CD14-positive monocyte (primary cell): Measurements from ENCODE around the gene EPS15. TPM values are rescaled to one million over a fixed set of nuclear protein-coding genes. Genes with fewer than 3 reads are reported as not detected.

Source experiments
- DNase-seq, 3 donors: peaks; one replicate each; pipeline ENCODE4 v3.0.0-alpha.2; 2011 to 2022
- H2AFZ ChIP-seq: 2 replicates; pipeline ENCODE4 v1.6.0; 2012; ENCODE audit warnings: mild to moderate bottlenecking, low read depth, low read length, inconsistent platforms; ENCODE audit not compliant: insufficient read depth, poor library complexity, severe bottlenecking
- H3K27ac ChIP-seq, 2 donors: 1 replicate in 1 of 2; 2 replicates in 1 of 2; pipeline ENCODE4 v1.5.1; 2012 to 2013; ENCODE audit warnings: low read length in 2 of 2, control low read depth in 1 of 2, inconsistent platforms in 1 of 2, low read depth in 1 of 2, mild to moderate bottlenecking in 1 of 2
- H3K27me3 ChIP-seq, 2 donors: one replicate each; pipeline versions ENCODE4 v1.6.0 to v1.6.1; 2011 to 2013; ENCODE audit warnings: low read length in 2 of 2; ENCODE audit not compliant: control insufficient read depth in 2 of 2, insufficient read depth in 2 of 2
- H3K36me3 ChIP-seq, 2 donors: replicated peaks in 1 of 2; 1 replicate in 1 of 2; 2 replicates in 1 of 2; pipeline versions ENCODE4 v1.5.1 to v1.6.1; 2012 to 2013; ENCODE audit warnings: low read length in 2 of 2, control low read depth in 1 of 2, inconsistent platforms in 1 of 2, mild to moderate bottlenecking in 1 of 2; ENCODE audit not compliant: insufficient read depth in 2 of 2, control insufficient read depth in 1 of 2
- H3K4me1 ChIP-seq, 2 donors: 1 replicate in 1 of 2; 2 replicates in 1 of 2; pipeline versions ENCODE4 v1.5.1 to v1.6.1; 2012 to 2013; ENCODE audit warnings: low read length in 2 of 2, control low read depth in 1 of 2, inconsistent platforms in 1 of 2, mild to moderate bottlenecking in 1 of 2, moderate library complexity in 1 of 2; ENCODE audit not compliant: insufficient read depth in 2 of 2, control insufficient read depth in 1 of 2
- H3K4me2 ChIP-seq: replicated peaks from 2 replicates; pipeline ENCODE3; 2012; ENCODE audit warnings: low read length, moderate library complexity, mild to moderate bottlenecking; ENCODE audit not compliant: poor library complexity, severe bottlenecking; ENCODE audit errors: extremely low read depth
- H3K4me3 ChIP-seq, 3 experiments: fragments of 200-600 bp in 1 of 3; sonication (generic) in 1 of 3; replicated peaks in 1 of 3; 1 replicate in 2 of 3; 2 replicates in 1 of 3; pipeline ENCODE4 v1.5.1; 2011 to 2013; ENCODE audit warnings: low read length in 3 of 3, mild to moderate bottlenecking in 3 of 3, control low read depth in 2 of 3, low read depth in 2 of 3, inconsistent platforms in 1 of 3, moderate library complexity in 1 of 3
- H3K79me2 ChIP-seq: 2 replicates; pipeline ENCODE4 v1.6.0; 2012; ENCODE audit warnings: mild to moderate bottlenecking, control low read depth, inconsistent platforms, low read length, moderate library complexity; ENCODE audit not compliant: insufficient read depth
- H3K9ac ChIP-seq: 2 replicates; pipeline ENCODE4 v1.6.0; 2017; ENCODE audit warnings: low read length, mild to moderate bottlenecking; ENCODE audit not compliant: insufficient read depth, poor library complexity, severe bottlenecking
- H3K9me3 ChIP-seq, 2 donors: replicated peaks in 1 of 2; 1 replicate in 1 of 2; 2 replicates in 1 of 2; pipeline versions ENCODE4 v1.5.1 to v1.6.1; 2012 to 2013; ENCODE audit warnings: low read length in 2 of 2, control low read depth in 1 of 2; ENCODE audit not compliant: control insufficient read depth in 1 of 2, insufficient read depth in 1 of 2
- H4K20me1 ChIP-seq: 2 replicates; pipeline ENCODE4 v1.6.0; 2012; ENCODE audit warnings: mild to moderate bottlenecking, low read length, control low read depth, moderate library complexity; ENCODE audit not compliant: insufficient read depth
- H3K27ac Mint-ChIP-seq, 7 donors: one replicate each; pipeline ENCODE4 v1.8.0; 2020; ENCODE audit warnings: mild to moderate bottlenecking in 7 of 7, mixed read lengths in 7 of 7, moderate library complexity in 6 of 7, inconsistent platforms in 2 of 7
- H3K27me3 Mint-ChIP-seq, 3 donors: one replicate each; pipeline ENCODE4 v1.8.0; 2021 to 2022; ENCODE audit warnings: low read depth in 3 of 3, mild to moderate bottlenecking in 3 of 3, mixed read lengths in 3 of 3, moderate library complexity in 3 of 3, inconsistent platforms in 1 of 3
- H3K36me3 Mint-ChIP-seq, 2 donors: one replicate each; pipeline ENCODE4 v1.8.0; 2020; ENCODE audit warnings: mixed read lengths in 2 of 2, inconsistent platforms in 1 of 2, mild to moderate bottlenecking in 1 of 2
- H3K4me1 Mint-ChIP-seq: one replicate; pipeline ENCODE4 v1.8.0; 2020; ENCODE audit warnings: mild to moderate bottlenecking, mixed read lengths
- H3K4me3 Mint-ChIP-seq, 2 donors: one replicate each; pipeline ENCODE4 v1.8.0; 2020; ENCODE audit warnings: mild to moderate bottlenecking in 2 of 2, mixed read lengths in 2 of 2, moderate library complexity in 1 of 2
- H3K9me3 Mint-ChIP-seq, 7 donors: one replicate each; pipeline ENCODE4 v1.8.0; 2020 to 2022; ENCODE audit warnings: mixed read lengths in 7 of 7, mild to moderate bottlenecking in 6 of 7, moderate library complexity in 6 of 7, inconsistent platforms in 2 of 7
- CTCF ChIP-seq: fragments of 200-600 bp; IDR thresholded peaks from one replicate; pipeline ENCODE4 v1.8.0; 2022; ENCODE audit warnings: antibody characterized with exemption, mild to moderate bottlenecking
- WGBS: methylation state at CpG from one replicate; pipeline ENCODE4 v1.1.5; 2013; ENCODE audit warnings: missing lambda C conversion rate; ENCODE audit not compliant: insufficient coverage; 5-methylcytosine and 5-hydroxymethylcytosine counted together
- intact Hi-C, 2 donors: fragments of 100-400 bp; cut with micrococcal nuclease; formaldehyde crosslinking; loops; one replicate each; pipeline versions ENCODE4 v1.15.0 to v1.15.1; 2023
- polyA plus RNA-seq, 3 donors: library from polyadenylated mRNA; depleted of rRNA in 1 of 3; unstranded in 2 of 3; stranded (reverse) in 1 of 3; fragments of 300-500 nt in 2 of 3; fragments of >200 nt in 1 of 3; fragmentation: Illumina TruSeq in 2 of 3; gene quantifications; 1 replicate in 2 of 3; 2 replicates in 1 of 3; pipeline ENCODE4 v1.2.3, GENCODE V29; 2012 to 2021

EPS15 gene
- polyA plus RNA-seq, 3 donors: 26.7 to 53.6 (median 36.4) TPM

GRCh38 chr1:51444096-51444495 lies 75.0 kb downstream of the EPS15 start:
- Mint-ChIP-seq H3K36me3 (peaks cover 73 to 76% of the 10 kb centered on the region in 2 donors), H3K27me3 (no peaks in the 10 kb centered on the region), H3K4me3 (no peak overlapping the region), H3K27ac (no peak overlapping the region), H3K9me3 (no peaks in the 10 kb centered on the region), H3K4me1 (no peaks in the 10 kb centered on the region)
- no peak for DNase-seq
- H3K4me3 ChIP-seq: no peak overlapping the region
- no peak overlapping the region for H3K4me2 ChIP-seq
- H2AFZ ChIP-seq: no peak overlapping the region
- H3K4me1 ChIP-seq: no peaks in the 10 kb centered on the region
- intact Hi-C loops: no loop called here
- H3K79me2 ChIP-seq: no peaks in the 10 kb centered on the region
- no CpG with 5 or more reads among the region's 1 CpG for WGBS
- H3K9me3 ChIP-seq: no peaks in the 10 kb centered on the region
- H4K20me1 ChIP-seq: peaks cover 5% of the 10 kb centered on the region
- no peak overlapping the region for H3K27ac ChIP-seq
- TF ChIP-seq CTCF: no peak
- no peak overlapping the region for H3K9ac ChIP-seq
- H3K36me3 ChIP-seq: peaks cover 68 to 95% of the 10 kb centered on the region in 2 donors
- no peaks in the 10 kb centered on the region for H3K27me3 ChIP-seq

- H3K9me3 Mint-ChIP-seq: no peaks in the 10 kb centered on the region
- no peak overlapping the region for H2AFZ ChIP-seq
- H3K4me1 ChIP-seq: no peaks in the 10 kb centered on the region
- no peak overlapping the region for H3K27ac ChIP-seq
- no peaks in the 10 kb centered on the region for H3K9me3 ChIP-seq
- H3K27ac Mint-ChIP-seq: no peak overlapping the region
- H3K4me2 ChIP-seq: no peak overlapping the region
- H3K4me3 Mint-ChIP-seq: no peak overlapping the region
- no peaks in the 10 kb centered on the region for H3K79me2 ChIP-seq
- 100% methylated on average over 2 of the region's 5 CpGs for WGBS
- H3K4me3 ChIP-seq: no peak overlapping the region
- H3K4me1 Mint-ChIP-seq: no peaks in the 10 kb centered on the region
- H3K27me3 ChIP-seq: no peaks in the 10 kb centered on the region
- H3K9ac ChIP-seq: no peak overlapping the region
- H4K20me1 ChIP-seq: peaks cover 5% of the 10 kb centered on the region
- peaks cover 78 to 81% of the 10 kb centered on the region in 2 donors for H3K36me3 Mint-ChIP-seq
- peaks cover 73 to 99% of the 10 kb centered on the region in 2 donors for H3K36me3 ChIP-seq
- intact Hi-C loops: no loop called here
- no peak for TF ChIP-seq CTCF
- DNase-seq: no peak
- no peaks in the 10 kb centered on the region for H3K27me3 Mint-ChIP-seq
Measured at GRCh38 chr1:51443555-51443954, 75.5 kb downstream of the EPS15 start.
